ENCODE data around the gene CHURC1. TPM values are rescaled to one million over a fixed set of nuclear protein-coding genes. Genes with fewer than 3 reads are reported as not detected.

The CHURC1 gene
- total RNA-seq, 4 donors from 2014 or later: 53.6 to 113 (median 81.9) TPM

- ATAC-seq (ENCODE audit: low FRiP score) (no peak), DNase-seq (ENCODE audit: low spot score) (no peak)
- no peak for TF ChIP-seq CTCF (IDR thresholded peaks at IDR 0.05)
Measured at GRCh38 chr14:64937171-64937820, 23.0 kb downstream of the CHURC1 start.

GRCh38 chr14:64937821-64938193 is 23.6 kb downstream of the CHURC1 start:
- no peak for DNase-seq (ENCODE audit: low spot score)
- no peak for TF ChIP-seq CTCF (IDR thresholded peaks at IDR 0.05)
- ATAC-seq (ENCODE audit: low FRiP score): no peak

DNA sequence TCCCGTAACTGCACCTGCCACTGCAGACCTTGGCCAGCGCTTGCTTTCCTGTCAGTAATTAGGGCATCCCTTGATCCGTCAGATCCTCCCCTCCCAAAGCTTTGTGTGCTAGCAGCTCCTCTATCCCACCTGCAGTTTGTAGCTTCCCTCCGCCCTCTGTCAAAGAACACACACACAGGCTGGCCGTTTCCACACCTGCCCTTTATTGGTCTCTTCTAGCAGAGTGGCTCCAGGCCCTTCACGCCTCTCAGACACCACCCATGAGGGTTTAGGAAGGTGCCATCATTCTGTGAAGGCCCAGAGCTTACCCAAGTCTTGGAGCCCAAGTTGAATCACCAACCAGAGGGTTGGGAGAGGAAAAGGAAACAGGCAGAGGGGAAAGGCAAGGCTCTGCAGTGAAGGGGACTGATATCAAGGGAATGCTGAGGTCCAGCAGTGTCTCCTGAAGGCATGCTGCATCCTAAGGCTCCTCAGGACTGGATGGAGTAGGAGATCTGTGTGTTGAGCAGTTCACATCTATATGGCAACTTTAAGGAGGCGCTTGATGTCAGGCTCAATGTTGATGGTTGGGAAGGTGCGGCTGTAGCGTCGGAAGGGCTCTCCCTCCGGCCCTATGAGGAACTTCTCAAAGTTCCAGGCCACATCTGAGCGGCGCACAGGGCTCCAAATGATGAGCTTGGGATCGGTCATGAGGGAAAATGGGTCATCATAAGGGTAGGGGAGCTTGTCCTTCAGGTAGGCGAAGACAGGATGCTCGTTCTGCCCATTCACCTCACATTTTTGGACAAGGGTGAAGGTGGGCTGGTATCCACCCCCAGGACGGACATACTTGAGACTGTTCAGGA is 24.9 kb downstream of the CHURC1 start:
- no peak for DNase-seq (ENCODE audit: low spot score)

DNA sequence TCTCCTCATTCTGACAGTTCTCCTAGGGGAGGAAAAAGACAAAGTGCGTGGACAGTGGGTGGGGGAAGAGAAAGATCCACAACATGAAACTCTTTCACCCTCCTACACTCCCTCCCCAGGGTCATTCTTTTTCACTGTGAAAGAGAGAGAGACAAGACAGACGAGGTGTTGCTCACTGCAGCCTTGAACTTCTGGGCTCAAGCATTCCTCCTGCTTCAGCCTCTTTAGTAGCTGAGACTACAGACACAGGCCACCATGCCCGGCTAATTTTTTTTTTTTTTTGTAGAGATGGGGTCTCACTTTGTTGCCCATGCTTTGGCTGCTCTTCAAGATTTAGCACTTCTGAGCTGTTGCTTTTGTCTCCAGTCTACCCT is 25.5 kb downstream of the CHURC1 start:
- no peak for TF ChIP-seq CTCF (IDR thresholded peaks at IDR 0.05)
- DNase-seq (ENCODE audit: low spot score) (no peak), ATAC-seq (ENCODE audit: low FRiP score) (no peak)

More for the DNA sequence above, 24.9 kb downstream of the CHURC1 start:
- no peak for ATAC-seq (ENCODE audit: low FRiP score)
- TF ChIP-seq CTCF (IDR thresholded peaks at IDR 0.05): no peak

GRCh38 chr14:64940336-64940910 is 26.2 kb downstream of the CHURC1 start:
- no peak for DNase-seq (ENCODE audit: low spot score)
- ATAC-seq (ENCODE audit: low FRiP score): no peak

GRCh38 chr14:64942531-64943111 is 28.4 kb downstream of the CHURC1 start, which contains the start of gene GPX2:
Gene GPX2 (minus strand): TSS chr14:64942745. CDS start chr14:64942726, 19 bp downstream.
- TF ChIP-seq CTCF (IDR thresholded peaks at IDR 0.05): no peak
- no peak for ATAC-seq (ENCODE audit: low FRiP score)
- no peak for DNase-seq (ENCODE audit: low spot score)

More at GRCh38 chr14:64940336-64940910, 26.2 kb downstream of the CHURC1 start:
- no peak for TF ChIP-seq CTCF (IDR thresholded peaks at IDR 0.05)

Data from omental fat pad (tissue), 4 donors.